ENCODE data around the gene SLC18A2.

The SLC18A2 gene

GRCh38 chr10:117256910-117257309 lies 16.0 kb downstream of the SLC18A2 start:
- TF ChIP-seq, protein P1, sequence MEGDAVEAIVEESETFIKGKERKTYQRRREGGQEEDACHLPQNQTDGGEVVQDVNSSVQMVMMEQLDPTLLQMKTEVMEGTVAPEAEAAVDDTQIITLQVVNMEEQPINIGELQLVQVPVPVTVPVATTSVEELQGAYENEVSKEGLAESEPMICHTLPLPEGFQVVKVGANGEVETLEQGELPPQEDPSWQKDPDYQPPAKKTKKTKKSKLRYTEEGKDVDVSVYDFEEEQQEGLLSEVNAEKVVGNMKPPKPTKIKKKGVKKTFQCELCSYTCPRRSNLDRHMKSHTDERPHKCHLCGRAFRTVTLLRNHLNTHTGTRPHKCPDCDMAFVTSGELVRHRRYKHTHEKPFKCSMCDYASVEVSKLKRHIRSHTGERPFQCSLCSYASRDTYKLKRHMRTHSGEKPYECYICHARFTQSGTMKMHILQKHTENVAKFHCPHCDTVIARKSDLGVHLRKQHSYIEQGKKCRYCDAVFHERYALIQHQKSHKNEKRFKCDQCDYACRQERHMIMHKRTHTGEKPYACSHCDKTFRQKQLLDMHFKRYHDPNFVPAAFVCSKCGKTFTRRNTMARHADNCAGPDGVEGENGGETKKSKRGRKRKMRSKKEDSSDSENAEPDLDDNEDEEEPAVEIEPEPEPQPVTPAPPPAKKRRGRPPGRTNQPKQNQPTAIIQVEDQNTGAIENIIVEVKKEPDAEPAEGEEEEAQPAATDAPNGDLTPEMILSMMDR (IDR thresholded peaks at IDR 0.05; ENCODE audit: insufficient read depth, missing control alignments) = no peak
- DNase-seq (ENCODE audit: insufficient read length, low spot score) (no peak), FAIRE-seq (no peak)

GRCh38 chr10:117257721-117258120 lies 16.8 kb downstream of the SLC18A2 start:
- TF ChIP-seq, protein P1 (IDR thresholded peaks at IDR 0.05; ENCODE audit: insufficient read depth, missing control alignments) = no peak
- FAIRE-seq (no peak), DNase-seq (ENCODE audit: insufficient read length, low spot score) (no peak)

DNA sequence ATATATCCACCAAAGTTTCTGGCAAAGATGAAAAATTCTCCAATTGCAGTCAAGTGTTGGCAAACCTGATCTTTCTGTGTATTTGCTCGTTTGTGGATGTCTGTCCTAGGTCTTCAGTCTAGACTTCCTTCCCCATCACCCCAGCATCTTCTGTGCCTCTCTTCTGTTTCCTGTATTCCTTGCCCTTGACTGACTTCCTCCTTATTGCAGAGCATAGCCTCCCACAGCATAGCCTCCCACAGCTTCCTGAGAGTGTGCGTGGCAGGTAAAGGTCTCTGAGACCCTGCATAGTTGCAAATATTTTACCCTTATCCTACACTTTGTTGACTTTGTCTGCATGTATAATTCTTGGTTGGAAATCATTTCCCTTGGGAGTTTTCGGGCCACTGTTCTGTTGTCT lies 18.4 kb downstream of the SLC18A2 start:
- TF ChIP-seq, protein P1 (IDR thresholded peaks at IDR 0.05; ENCODE audit: insufficient read depth, missing control alignments) = no peak
- FAIRE-seq (no peak), DNase-seq (ENCODE audit: insufficient read length, low spot score) (no peak)

GRCh38 chr10:117260084-117260483 lies 19.2 kb downstream of the SLC18A2 start:
- DNase-seq (ENCODE audit: insufficient read length, low spot score) (no peak), FAIRE-seq (no peak)
- TF ChIP-seq, protein P1 (IDR thresholded peaks at IDR 0.05; ENCODE audit: insufficient read depth, missing control alignments) = no peak

- FAIRE-seq (no peak), DNase-seq (ENCODE audit: insufficient read length, low spot score) (no peak)
- TF ChIP-seq, protein P1 (IDR thresholded peaks at IDR 0.05; ENCODE audit: insufficient read depth, missing control alignments) = no peak
These were observed 20.6 kb downstream of the SLC18A2 start for GRCh38 chr10:117261501-117261900.

- TF ChIP-seq, protein P1 (IDR thresholded peaks at IDR 0.05; ENCODE audit: insufficient read depth, missing control alignments) = no peak
- FAIRE-seq = no peak
- DNase-seq (ENCODE audit: insufficient read length, low spot score) = no peak
These were observed 21.5 kb downstream of the SLC18A2 start for GRCh38 chr10:117262291-117262902.

DNA sequence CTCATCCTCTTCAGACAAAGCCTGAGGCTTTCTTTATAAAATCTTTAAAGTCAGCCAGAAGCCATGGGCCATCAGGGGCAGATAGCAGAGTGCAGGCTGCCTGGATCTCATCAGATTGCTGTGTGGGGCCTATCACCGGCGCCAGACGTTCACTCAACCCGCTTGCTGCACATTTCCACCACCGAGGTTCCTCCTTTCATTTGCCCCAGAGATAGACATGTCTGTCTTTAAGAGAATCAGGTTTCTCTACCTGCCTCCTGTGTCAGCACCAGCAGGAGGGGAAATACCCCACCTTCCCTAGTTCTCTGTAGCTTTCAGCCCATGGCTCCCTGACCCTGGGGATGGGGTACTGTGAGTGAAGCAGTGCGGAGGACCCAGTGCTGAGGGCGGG lies 22.0 kb downstream of the SLC18A2 start:
- DNase-seq (ENCODE audit: insufficient read length, low spot score) (no peak), FAIRE-seq (no peak)
- TF ChIP-seq, protein P1 (IDR thresholded peaks at IDR 0.05; ENCODE audit: insufficient read depth, missing control alignments) = no peak

All from D721Med (cell line).